GM19193 (cell line): ENCODE results near the gene KIF1B.

ENCODE experiments used
- POLR2A ChIP-seq: IDR thresholded peaks from 4 replicates; pipeline ENCODE4 v1.6.1; 2011; ENCODE audit not compliant: insufficient read depth, insufficient read length; ENCODE audit errors: extremely low read depth

Gene KIF1B

GRCh38 chr1:10216090-10216749, 5.8 kb downstream of the KIF1B start:
- no peak for TF ChIP-seq POLR2A

DNA sequence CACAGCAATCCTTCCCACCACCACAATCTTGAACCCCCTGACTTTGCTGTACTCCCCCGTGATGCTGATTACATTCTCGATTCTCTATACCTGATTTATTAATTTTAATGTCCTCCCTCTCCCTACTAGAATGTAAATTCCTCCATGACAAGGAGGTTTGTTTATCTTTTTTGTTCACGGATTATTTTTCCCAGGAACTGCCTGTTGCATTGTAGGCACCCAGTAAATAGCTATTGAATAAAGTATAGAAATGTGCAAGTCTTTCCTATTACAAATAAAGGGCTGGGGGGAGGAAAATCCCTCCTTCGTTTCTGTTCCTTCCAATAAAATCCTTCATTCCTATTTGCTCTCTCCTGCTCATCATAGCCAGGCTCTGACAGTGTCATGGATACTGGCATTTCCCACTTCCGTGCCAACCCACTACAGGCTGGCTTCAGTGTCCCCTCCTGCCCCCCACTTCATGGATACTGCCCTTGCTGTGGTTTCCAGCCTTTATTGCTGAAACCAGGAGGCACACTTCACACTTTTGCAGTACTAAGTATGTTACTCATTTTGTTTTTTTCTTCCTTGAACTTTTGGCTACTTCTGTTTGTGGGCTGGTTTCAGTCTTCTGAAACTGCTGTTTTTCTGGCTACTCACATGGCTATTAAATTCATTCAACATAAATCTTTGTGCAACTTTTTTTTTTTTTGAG, 7.5 kb downstream of the KIF1B start:
- TF ChIP-seq POLR2A, result no peak

GRCh38 chr1:10220200-10220599, 9.8 kb downstream of the KIF1B start:
- TF ChIP-seq POLR2A, result no peak

GRCh38 chr1:10225573-10225972, 15.2 kb downstream of the KIF1B start:
- TF ChIP-seq POLR2A, result no peak

- TF ChIP-seq POLR2A, result no peak
Observed at GRCh38 chr1:10228528-10228927, 18.2 kb downstream of the KIF1B start.

DNA sequence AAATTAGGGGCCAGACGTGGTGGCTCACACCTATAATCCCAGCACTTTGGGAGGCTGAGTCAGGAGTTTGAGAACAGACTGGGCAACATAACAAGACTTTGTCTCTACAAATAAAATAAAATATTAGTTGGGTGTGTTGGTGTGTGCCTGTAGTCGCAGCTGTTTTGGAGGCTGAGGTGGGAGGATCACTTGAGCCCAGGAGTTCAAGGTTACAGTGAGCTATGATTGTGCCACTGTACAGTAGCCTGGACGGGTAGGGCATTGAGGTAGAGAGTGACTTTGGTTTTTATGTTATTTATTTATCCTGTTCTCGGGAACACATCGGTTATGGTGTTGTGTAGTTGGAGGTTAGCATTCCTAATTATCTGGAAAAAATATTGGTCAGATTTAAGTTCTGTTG, 19.5 kb downstream of the KIF1B start:
- no peak for TF ChIP-seq POLR2A

DNA sequence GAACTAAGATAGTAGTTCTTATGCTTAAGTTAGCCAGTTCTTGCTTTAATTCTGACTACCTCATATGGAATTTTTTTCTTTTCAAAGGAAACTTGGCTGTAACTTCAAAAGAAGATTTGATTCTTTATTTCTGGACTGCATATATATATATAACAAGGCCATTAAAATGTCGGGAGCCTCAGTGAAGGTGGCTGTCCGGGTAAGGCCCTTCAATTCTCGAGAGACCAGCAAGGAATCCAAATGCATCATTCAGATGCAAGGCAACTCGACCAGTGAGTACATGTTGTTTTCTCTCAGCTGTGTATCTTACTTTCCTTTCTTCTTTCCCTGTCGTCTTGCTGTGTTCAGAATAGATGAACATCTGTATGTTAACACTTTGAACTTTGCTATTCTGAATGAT, 21.8 kb downstream of the KIF1B start:
- no peak for TF ChIP-seq POLR2A

- no peak for TF ChIP-seq POLR2A
Observed at GRCh38 chr1:10236405-10237156, 26.2 kb downstream of the KIF1B start.

DNA sequence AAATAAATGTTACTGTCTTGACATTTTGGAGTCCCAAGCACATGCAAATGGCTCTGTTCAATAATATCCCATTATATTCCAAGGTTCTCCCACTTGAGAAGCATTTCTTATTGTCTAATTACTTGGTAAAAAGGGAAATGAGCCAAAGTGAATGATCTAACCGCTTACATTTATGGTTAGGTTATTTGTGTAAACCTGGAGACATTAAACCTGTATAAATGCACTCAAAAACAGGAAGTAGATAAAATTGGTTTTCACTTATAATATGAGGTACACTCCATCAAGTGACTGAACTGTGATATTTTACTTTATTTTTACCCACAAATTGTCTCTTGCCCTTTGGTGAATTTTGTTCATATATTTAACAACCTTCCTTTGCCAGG, 26.8 kb downstream of the KIF1B start:
- no peak for TF ChIP-seq POLR2A

- no peak for TF ChIP-seq POLR2A
Observed at GRCh38 chr1:10242135-10242534, 31.8 kb downstream of the KIF1B start.

GRCh38 chr1:10242811-10243210, 32.4 kb downstream of the KIF1B start:
- TF ChIP-seq POLR2A, result no peak

DNA sequence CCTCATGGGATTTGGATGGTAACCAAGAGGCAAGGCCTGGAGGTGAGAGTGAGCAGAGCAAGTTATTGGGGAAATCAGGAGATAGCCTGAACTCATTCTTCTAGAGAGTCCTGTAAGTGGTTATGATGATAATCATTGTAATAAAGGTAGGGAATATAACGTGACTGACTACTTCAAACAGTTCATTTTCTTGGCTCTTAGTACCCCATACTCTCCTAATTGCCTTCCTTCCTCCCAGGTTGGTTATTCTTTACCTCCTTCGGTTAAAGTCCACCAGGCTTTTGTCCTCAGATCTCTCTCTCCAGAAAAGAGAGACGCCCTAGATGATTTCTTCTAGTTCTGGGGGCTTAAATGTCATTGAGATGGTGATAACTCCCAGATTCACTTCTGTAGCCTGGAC, 35.3 kb downstream of the KIF1B start:
- no peak for TF ChIP-seq POLR2A

- no peak for TF ChIP-seq POLR2A
Observed at GRCh38 chr1:10249808-10250457, 39.6 kb downstream of the KIF1B start.

DNA sequence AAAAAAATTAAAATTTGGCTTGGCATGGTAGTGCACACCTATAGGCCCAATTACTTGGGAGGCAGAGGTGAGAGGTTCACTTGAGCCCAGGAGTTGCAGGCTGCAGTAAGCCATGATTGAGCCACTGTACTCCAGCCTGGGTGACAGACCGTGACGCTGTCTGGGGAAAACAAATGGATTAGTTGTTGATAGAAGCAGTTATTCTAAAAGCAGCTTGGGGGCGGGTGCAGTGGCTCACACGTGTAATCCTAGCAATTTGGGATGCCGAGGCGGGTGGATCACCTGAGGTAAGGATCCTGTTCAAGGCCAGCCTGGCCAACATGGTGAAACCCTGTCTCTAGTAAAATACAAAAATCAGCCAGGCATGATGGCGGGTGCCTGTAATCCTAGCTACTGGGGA, 40.3 kb downstream of the KIF1B start:
- no peak for TF ChIP-seq POLR2A

GRCh38 chr1:10252508-10252907, 42.1 kb downstream of the KIF1B start:
- no peak for TF ChIP-seq POLR2A
